Activated naive CD8-positive, alpha-beta T cell treated with anti-CD3 and anti-CD28 coated beads, Interleukin-2, amount 10 ng/mL, durations not matched to agents 7 days and 5 days (primary cell): ENCODE results near the gene NFATC1. TPM values are rescaled to one million over a fixed set of nuclear protein-coding genes. Genes with fewer than 3 reads are reported as not detected.

Experiments used
- ATAC-seq: fragments of 150-1000 bp; cut with Tn5 transposase; one replicate; pipeline ENCODE4 v1.10.0; 2021; ENCODE audit warnings: low read depth, moderate library complexity
- POLR2A ChIA-PET: fragments of 350-600 bp; sonication (Branson Sonifier 250); formaldehyde crosslinking; loops from one replicate; lab custom pipeline; 2021; ENCODE audit warnings: antibody characterized with exemption; lab: Charles Lee
- DNase-seq: peaks from one replicate; pipeline ENCODE4 v3.0.0; 2021
- H3K27ac Mint-ChIP-seq: one replicate; pipeline ENCODE4 v1.8.0; 2022; ENCODE audit warnings: mild to moderate bottlenecking, mixed read lengths
- H3K27me3 Mint-ChIP-seq: one replicate; pipeline ENCODE4 v1.8.0; 2022; ENCODE audit warnings: mild to moderate bottlenecking, moderate library complexity, mixed read lengths
- H3K36me3 Mint-ChIP-seq: one replicate; pipeline ENCODE4 v1.8.0; 2021; ENCODE audit warnings: mild to moderate bottlenecking, mixed read lengths
- H3K4me1 Mint-ChIP-seq: one replicate; pipeline ENCODE4 v1.8.0; 2021; ENCODE audit warnings: mixed read lengths
- H3K4me3 Mint-ChIP-seq: one replicate; pipeline ENCODE4 v1.8.0; 2022; ENCODE audit warnings: mild to moderate bottlenecking, moderate library complexity, mixed read lengths
- H3K9me3 Mint-ChIP-seq: one replicate; pipeline ENCODE4 v1.8.0; 2021; ENCODE audit warnings: mixed read lengths
- total RNA-seq, 2 experiments: library from RNA; stranded (reverse); gene quantifications; one replicate each; pipeline ENCODE4 v1.2.3, GENCODE V29; 2021

The NFATC1 gene
- total RNA-seq, 2 experiments from 2014 or later, result 46.9 to 50.8 TPM

GRCh38 chr18:79428287-79428686 lies 32.6 kb downstream of the NFATC1 start:
- no peaks in the 10 kb centered on the region for H3K9me3 Mint-ChIP-seq
- no peak for ATAC-seq
- DNase-seq, result no peak
- H3K4me1 Mint-ChIP-seq, result peaks cover 4% of the 10 kb centered on the region
- POLR2A ChIA-PET, result no interaction called here
- H3K27me3 Mint-ChIP-seq, result no peaks in the 10 kb centered on the region
- H3K4me3 Mint-ChIP-seq, result no peak overlapping the region
- peaks cover 7% of the 10 kb centered on the region for H3K36me3 Mint-ChIP-seq
- H3K27ac Mint-ChIP-seq, result no peak overlapping the region

- DNase-seq, result no peak
- Mint-ChIP-seq H3K36me3 (peaks cover 6% of the 10 kb centered on the region), H3K9me3 (no peaks in the 10 kb centered on the region), H3K27me3 (no peaks in the 10 kb centered on the region), H3K27ac (no peak overlapping the region), H3K4me1 (peaks cover 3% of the 10 kb centered on the region), H3K4me3 (no peak overlapping the region)
- POLR2A ChIA-PET, result no interaction called here
- ATAC-seq, result no peak
Observed at GRCh38 chr18:79429381-79429780, 33.7 kb downstream of the NFATC1 start.

- no peak for DNase-seq
- POLR2A ChIA-PET, result no interaction called here
- Mint-ChIP-seq H3K4me3 (no peak overlapping the region), H3K27me3 (no peaks in the 10 kb centered on the region), H3K27ac (no peak overlapping the region), H3K4me1 (peaks cover 2% of the 10 kb centered on the region), H3K36me3 (peaks cover 2% of the 10 kb centered on the region), H3K9me3 (no peaks in the 10 kb centered on the region)
- ATAC-seq, result no peak
Observed at GRCh38 chr18:79429785-79430281, 34.1 kb downstream of the NFATC1 start.

GRCh38 chr18:79432376-79433120 lies 36.8 kb downstream of the NFATC1 start:
- no peak overlapping the region for H3K4me3 Mint-ChIP-seq
- DNase-seq (no peak), ATAC-seq (no peak)
- no peaks in the 10 kb centered on the region for H3K9me3 Mint-ChIP-seq
- no peaks in the 10 kb centered on the region for H3K27me3 Mint-ChIP-seq
- no peaks in the 10 kb centered on the region for H3K4me1 Mint-ChIP-seq
- no peak overlapping the region for H3K27ac Mint-ChIP-seq
- POLR2A ChIA-PET, result no interaction called here
- H3K36me3 Mint-ChIP-seq, result peaks cover 3% of the 10 kb centered on the region

GRCh38 chr18:79433431-79433830 lies 37.7 kb downstream of the NFATC1 start:
- peaks cover 3% of the 10 kb centered on the region for H3K36me3 Mint-ChIP-seq
- H3K4me3 Mint-ChIP-seq, result no peak overlapping the region
- ATAC-seq (no peak), DNase-seq (no peak)
- H3K9me3 Mint-ChIP-seq, result no peaks in the 10 kb centered on the region
- no peak overlapping the region for H3K27ac Mint-ChIP-seq
- H3K4me1 Mint-ChIP-seq, result peaks cover 3% of the 10 kb centered on the region
- POLR2A ChIA-PET, result no interaction called here
- H3K27me3 Mint-ChIP-seq, result no peaks in the 10 kb centered on the region

- Mint-ChIP-seq H3K9me3 (no peaks in the 10 kb centered on the region), H3K27ac (no peak overlapping the region), H3K36me3 (peaks cover 3% of the 10 kb centered on the region), H3K4me1 (peaks cover 7% of the 10 kb centered on the region), H3K4me3 (no peak overlapping the region), H3K27me3 (no peaks in the 10 kb centered on the region)
- ATAC-seq (no peak), DNase-seq (no peak)
- POLR2A ChIA-PET, result no interaction called here
Observed at GRCh38 chr18:79434607-79435401, 39.1 kb downstream of the NFATC1 start.

GRCh38 chr18:79436556-79437275 lies 41.0 kb downstream of the NFATC1 start:
- ATAC-seq (no peak), DNase-seq (no peak)
- H3K9me3 Mint-ChIP-seq, result no peaks in the 10 kb centered on the region
- no peak overlapping the region for H3K4me3 Mint-ChIP-seq
- H3K27me3 Mint-ChIP-seq, result no peaks in the 10 kb centered on the region
- POLR2A ChIA-PET, result no interaction called here
- H3K4me1 Mint-ChIP-seq, result peaks cover 7% of the 10 kb centered on the region
- H3K27ac Mint-ChIP-seq, result no peak overlapping the region
- H3K36me3 Mint-ChIP-seq, result peaks cover 3% of the 10 kb centered on the region

- H3K4me3 Mint-ChIP-seq, result no peak overlapping the region
- no peak for ATAC-seq
- H3K4me1 Mint-ChIP-seq, result peaks cover 7% of the 10 kb centered on the region
- no peak for DNase-seq
- POLR2A ChIA-PET, result interaction anchor here (0.6 kb wide), 1 partner anchor 9 kb away, joined by 3 read pairs; no protein-coding TSS in a partner anchor
- no peaks in the 10 kb centered on the region for H3K27me3 Mint-ChIP-seq
- no peak overlapping the region for H3K27ac Mint-ChIP-seq
- H3K36me3 Mint-ChIP-seq, result peaks cover 3% of the 10 kb centered on the region
- H3K9me3 Mint-ChIP-seq, result no peaks in the 10 kb centered on the region
Observed at GRCh38 chr18:79438089-79438897, 42.6 kb downstream of the NFATC1 start.

- no peak for DNase-seq
- ATAC-seq, result no peak
- H3K27me3 Mint-ChIP-seq, result no peaks in the 10 kb centered on the region
- H3K36me3 Mint-ChIP-seq, result peaks cover 3% of the 10 kb centered on the region
- peaks cover 7% of the 10 kb centered on the region for H3K4me1 Mint-ChIP-seq
- POLR2A ChIA-PET, result no interaction called here
- H3K4me3 Mint-ChIP-seq, result no peak overlapping the region
- peak overlapping the region; percentile 8 for H3K27ac Mint-ChIP-seq
- H3K9me3 Mint-ChIP-seq, result no peaks in the 10 kb centered on the region
Observed at GRCh38 chr18:79438898-79439627, 43.3 kb downstream of the NFATC1 start.

GRCh38 chr18:79439628-79440023 lies 43.9 kb downstream of the NFATC1 start:
- Mint-ChIP-seq H3K27ac (no peak overlapping the region), H3K4me3 (no peak overlapping the region), H3K9me3 (no peaks in the 10 kb centered on the region), H3K27me3 (no peaks in the 10 kb centered on the region), H3K36me3 (peaks cover 3% of the 10 kb centered on the region), H3K4me1 (peaks cover 7% of the 10 kb centered on the region)
- ATAC-seq (no peak), DNase-seq (no peak)
- POLR2A ChIA-PET, result no interaction called here

GRCh38 chr18:79440316-79441110 lies 44.8 kb downstream of the NFATC1 start:
- peaks cover 7% of the 10 kb centered on the region for H3K4me1 Mint-ChIP-seq
- ATAC-seq, result no peak
- H3K36me3 Mint-ChIP-seq, result no peaks in the 10 kb centered on the region
- H3K27ac Mint-ChIP-seq, result no peak overlapping the region
- no peaks in the 10 kb centered on the region for H3K9me3 Mint-ChIP-seq
- POLR2A ChIA-PET, result no interaction called here
- H3K27me3 Mint-ChIP-seq, result no peaks in the 10 kb centered on the region
- no peak for DNase-seq
- H3K4me3 Mint-ChIP-seq, result no peak overlapping the region

GRCh38 chr18:79441420-79441819 lies 45.7 kb downstream of the NFATC1 start:
- no peak overlapping the region for H3K4me3 Mint-ChIP-seq

More at GRCh38 chr18:79441420-79441819, 45.7 kb downstream of the NFATC1 start:
- Mint-ChIP-seq H3K27me3 (no peaks in the 10 kb centered on the region), H3K4me1 (peaks cover 7% of the 10 kb centered on the region), H3K27ac (no peak overlapping the region), H3K36me3 (no peaks in the 10 kb centered on the region), H3K9me3 (no peaks in the 10 kb centered on the region)
- no peak for ATAC-seq
- DNase-seq, result no peak
- POLR2A ChIA-PET, result no interaction called here
